Coronary artery (tissue), 2 donors: ENCODE results near the gene MFSD6L.

Source experiments
- DNase-seq: peaks from one replicate; pipeline ENCODE4 v3.0.0-alpha.2; 2017; ENCODE audit warnings: low spot score
- H3K27ac ChIP-seq, 2 donors: fragments of 200-600 bp; sonication (generic); one replicate each; pipeline ENCODE4 v1.5.1; 2016 to 2019
- H3K4me3 ChIP-seq: fragments of 200-600 bp; sonication (generic); 2 replicates; pipeline ENCODE4 v1.5.1; 2016; ENCODE audit warnings: mild to moderate bottlenecking, moderate library complexity
- TF ChIP-seq, protein P1 (sequence below): fragments of 200-600 bp; sonication (generic); IDR thresholded peaks from one replicate; pipeline ENCODE4 v1.5.1; 2019; ENCODE audit warnings: antibody characterized with exemption

The MFSD6L gene

DNA sequence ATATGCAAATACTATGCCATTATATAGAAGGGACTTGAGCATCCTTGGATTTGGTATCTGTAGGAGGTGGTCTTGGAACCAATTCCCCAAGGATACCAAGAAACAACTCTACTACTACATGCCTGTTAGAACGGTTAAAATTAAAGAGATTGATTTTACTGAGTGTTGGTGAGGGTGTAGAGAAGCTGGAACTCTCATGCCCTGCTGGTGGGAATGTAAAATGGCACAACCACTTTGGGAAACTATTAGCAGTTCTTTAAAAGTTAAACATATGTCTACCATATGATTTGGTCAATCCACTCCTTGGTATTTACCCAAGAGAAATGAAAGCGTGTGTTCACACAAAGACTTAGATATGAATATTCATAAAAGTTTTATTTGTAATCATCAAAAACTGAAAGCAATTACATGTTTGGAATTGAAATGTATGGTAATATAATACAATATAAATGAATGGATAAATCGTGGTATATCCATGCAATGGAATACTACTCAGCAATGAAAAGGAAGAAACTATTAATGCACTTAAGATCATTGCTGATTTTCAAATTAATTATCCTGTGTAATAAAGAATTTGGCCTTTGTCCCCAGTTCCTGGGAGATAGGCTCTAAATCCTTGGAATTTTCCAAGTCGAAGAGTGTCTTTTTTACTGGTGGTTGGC, 7.8 kb downstream of the MFSD6L start:
- Histone ChIP-seq H3K27ac (no peak overlapping the region), H3K4me3 (no peak overlapping the region)
- TF ChIP-seq, protein P1, sequence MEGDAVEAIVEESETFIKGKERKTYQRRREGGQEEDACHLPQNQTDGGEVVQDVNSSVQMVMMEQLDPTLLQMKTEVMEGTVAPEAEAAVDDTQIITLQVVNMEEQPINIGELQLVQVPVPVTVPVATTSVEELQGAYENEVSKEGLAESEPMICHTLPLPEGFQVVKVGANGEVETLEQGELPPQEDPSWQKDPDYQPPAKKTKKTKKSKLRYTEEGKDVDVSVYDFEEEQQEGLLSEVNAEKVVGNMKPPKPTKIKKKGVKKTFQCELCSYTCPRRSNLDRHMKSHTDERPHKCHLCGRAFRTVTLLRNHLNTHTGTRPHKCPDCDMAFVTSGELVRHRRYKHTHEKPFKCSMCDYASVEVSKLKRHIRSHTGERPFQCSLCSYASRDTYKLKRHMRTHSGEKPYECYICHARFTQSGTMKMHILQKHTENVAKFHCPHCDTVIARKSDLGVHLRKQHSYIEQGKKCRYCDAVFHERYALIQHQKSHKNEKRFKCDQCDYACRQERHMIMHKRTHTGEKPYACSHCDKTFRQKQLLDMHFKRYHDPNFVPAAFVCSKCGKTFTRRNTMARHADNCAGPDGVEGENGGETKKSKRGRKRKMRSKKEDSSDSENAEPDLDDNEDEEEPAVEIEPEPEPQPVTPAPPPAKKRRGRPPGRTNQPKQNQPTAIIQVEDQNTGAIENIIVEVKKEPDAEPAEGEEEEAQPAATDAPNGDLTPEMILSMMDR: no peak
- DNase-seq: no peak

DNA sequence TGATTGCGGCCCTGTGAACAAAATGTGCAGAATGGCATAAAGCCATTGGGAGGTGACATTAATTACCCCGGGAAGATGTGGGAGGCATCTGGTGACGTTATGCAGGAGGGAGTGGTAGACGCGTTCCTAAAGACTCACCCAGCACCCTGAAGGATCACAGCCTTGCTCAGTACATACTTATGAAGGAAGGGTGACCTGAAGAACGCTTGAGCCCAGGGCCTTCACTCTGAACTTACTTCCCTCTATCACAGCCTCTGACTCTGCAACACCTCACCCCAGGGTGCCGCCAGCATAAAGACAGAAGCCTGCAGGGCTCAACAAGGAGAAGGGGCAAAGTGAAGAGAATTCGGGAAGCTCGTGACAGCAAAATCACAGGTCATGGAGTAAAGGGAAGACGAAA, 9.4 kb downstream of the MFSD6L start:
- H3K4me3 ChIP-seq: no peak overlapping the region
- TF ChIP-seq, protein P1: no peak
- DNase-seq: peak; percentile 43
- H3K27ac ChIP-seq: no peak overlapping the region

- no peak for DNase-seq
- TF ChIP-seq, protein P1: no peak
- H3K4me3 ChIP-seq: no peak overlapping the region
- no peak overlapping the region for H3K27ac ChIP-seq
Measured at GRCh38 chr17:8788998-8789397, 10.2 kb downstream of the MFSD6L start.

GRCh38 chr17:8785547-8786413, 13.4 kb downstream of the MFSD6L start:
- TF ChIP-seq, protein P1: peak; percentile 78
- H3K27ac ChIP-seq: peak overlapping the region in 1 of 2 donors; percentile 40
- H3K4me3 ChIP-seq: peak overlapping the region; percentile 19
- peak; percentile 88 for DNase-seq

DNA sequence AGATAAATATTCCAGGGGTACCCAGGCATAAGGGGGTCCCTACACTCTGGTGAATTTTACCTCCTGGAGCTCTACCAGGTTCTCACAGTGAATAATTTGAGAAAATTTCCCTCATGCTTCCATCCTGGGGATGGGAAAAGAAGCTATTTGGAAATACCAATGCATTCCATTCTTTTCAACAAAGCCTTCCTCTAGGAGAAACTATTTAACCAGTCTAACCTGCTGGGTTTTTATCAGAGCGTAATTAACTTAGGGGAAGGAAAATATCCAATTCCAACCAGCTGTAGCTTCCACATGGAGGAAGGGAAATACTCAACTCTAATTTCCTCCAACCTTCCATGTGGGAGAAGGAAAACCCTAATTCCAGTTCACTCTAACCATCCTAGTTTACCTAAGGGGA, 17.0 kb downstream of the MFSD6L start:
- no peak for DNase-seq
- TF ChIP-seq, protein P1: no peak
- no peak overlapping the region for H3K27ac ChIP-seq

GRCh38 chr17:8781776-8782175, 17.4 kb downstream of the MFSD6L start:
- peak; percentile 9 for DNase-seq
- TF ChIP-seq, protein P1: no peak
- Histone ChIP-seq H3K4me3 (no peak overlapping the region), H3K27ac (no peak overlapping the region)

More for the DNA sequence above, 17.0 kb downstream of the MFSD6L start:
- H3K4me3 ChIP-seq: no peak overlapping the region

- Histone ChIP-seq H3K4me3 (no peak overlapping the region), H3K27ac (peak overlapping the region; percentile 37 to 57)
- TF ChIP-seq, protein P1: no peak
- no peak for DNase-seq
Measured at GRCh38 chr17:8776881-8777280, 22.3 kb downstream of the MFSD6L start.
